HepG2 (cell line): ENCODE data around the gene OLFM1. TPM values are rescaled to one million over a fixed set of nuclear protein-coding genes. Genes with fewer than 3 reads are reported as not detected.

Experiments used
- ATAC-seq: fragments of 200-7000 bp; cut with Tn5 transposase; 3 replicates; pipeline ENCODE4 v1.9.1; 2020; ENCODE audit warnings: mild to moderate bottlenecking, moderate library complexity
- BruUV-seq: library from RNA; stranded (reverse); fragments of 400-500 nt; replicated peaks from 2 replicates; lab custom pipeline; 2021; lab: Mats Ljungman, UMichigan
- CTCF ChIA-PET: fragments of 300-600 bp; formaldehyde crosslinking; extraction: SDS; loops from one replicate; lab custom pipeline; 2021; ENCODE audit warnings: low total read pairs, inconsistent platforms, low intra/inter-chr PET ratio; lab: Yijun Ruan, JAX
- POLR2A ChIA-PET: fragments of 350-600 bp; sonication (Branson Sonifier 250); formaldehyde crosslinking; loops from one replicate; lab custom pipeline; 2020; ENCODE audit warnings: antibody characterized with exemption, inconsistent platforms; lab: Yijun Ruan, JAX
- DNase-seq: peaks from one replicate; pipeline ENCODE4 v3.0.0-alpha.2; 2015; ENCODE audit warnings: low spot score
- FAIRE-seq: peaks from 3 replicates; lab custom pipeline; 2011; peaks lifted over from hg19 to GRCh38; lab: Jason Lieb, UNC
- H2AFZ ChIP-seq: one replicate; pipeline ENCODE4 v1.6.1; 2011; ENCODE audit warnings: low read length, inconsistent platforms
- H3K27ac ChIP-seq: fragments of 300-600 bp; 3 replicates; pipeline ENCODE4 v1.8.0; 2011; ENCODE audit warnings: mixed run types, mild to moderate bottlenecking, mixed read lengths, low read length, inconsistent platforms; ENCODE audit not compliant: insufficient read depth; ENCODE audit errors: extremely low read length
- H3K27me3 ChIP-seq, 2 experiments: fragments of 200-600 bp in 1 of 2; 2 replicates in 1 of 2; 3 replicates in 1 of 2; pipeline versions ENCODE4 v1.6.0 to v1.8.0; 2011; ENCODE audit warnings: low read length in 2 of 2, mild to moderate bottlenecking in 2 of 2, moderate library complexity in 2 of 2, inconsistent platforms in 1 of 2; ENCODE audit not compliant: insufficient read depth in 2 of 2, control insufficient read depth in 1 of 2
- H3K36me3 ChIP-seq, 2 experiments: fragments of 200-600 bp in 1 of 2; replicated peaks in 1 of 2; 2 replicates in 1 of 2; 3 replicates in 1 of 2; pipeline versions ENCODE4 v1.5.1 to v1.8.0; 2011; ENCODE audit warnings: low read length in 2 of 2, inconsistent platforms in 1 of 2; ENCODE audit not compliant: insufficient read depth in 2 of 2, control insufficient read depth in 1 of 2
- H3K4me1 ChIP-seq: 2 replicates; pipeline ENCODE4 v1.5.1; 2012; ENCODE audit warnings: low read length, inconsistent platforms; ENCODE audit not compliant: insufficient read depth
- H3K4me2 ChIP-seq: 2 replicates; pipeline ENCODE4 v1.6.0; 2011; ENCODE audit warnings: low read depth, low read length, inconsistent platforms
- H3K4me3 ChIP-seq, 3 experiments: fragments of 200-600 bp in 1 of 3; sonication (generic), shearing (Covaris generic) in 1 of 3; replicated peaks in 1 of 3; 2 replicates each; pipeline ENCODE4 v1.5.1; 2011 to 2016; ENCODE audit warnings: low read length in 3 of 3, inconsistent platforms in 2 of 3, low read depth in 2 of 3, mild to moderate bottlenecking in 2 of 3, control low read depth in 1 of 3, mixed read lengths in 1 of 3; ENCODE audit not compliant: insufficient read depth in 1 of 3
- H3K79me2 ChIP-seq: one replicate; pipeline ENCODE4 v1.6.1; 2011; ENCODE audit warnings: low read length, inconsistent platforms; ENCODE audit not compliant: insufficient read depth
- H3K9ac ChIP-seq: 2 replicates; pipeline ENCODE4 v1.6.0; 2011; ENCODE audit warnings: mild to moderate bottlenecking, low read depth, low read length, inconsistent platforms; ENCODE audit not compliant: insufficient read depth
- H3K9me3 ChIP-seq: 2 replicates; pipeline ENCODE4 v1.5.1; 2012; ENCODE audit warnings: mild to moderate bottlenecking, low read length
- H4K20me1 ChIP-seq: 2 replicates; pipeline ENCODE4 v1.6.0; 2011; ENCODE audit warnings: inconsistent platforms, mild to moderate bottlenecking, low read length, moderate library complexity; ENCODE audit not compliant: insufficient read depth
- ASH2L ChIP-seq: fragments of 300-600, 200-600 bp; sonication (generic); IDR thresholded peaks from 2 replicates; pipeline ENCODE4 v1.7.0; 2017; ENCODE audit warnings: low read depth, mild to moderate bottlenecking, moderate library complexity, mixed read lengths, low read length; ENCODE audit not compliant: insufficient read length
- DNMT3B ChIP-seq: conservative IDR thresholded peaks from 2 replicates; pipeline ENCODE4 v1.6.1; 2016; ENCODE audit warnings: missing biosample characterization, control low read depth
- HCFC1 ChIP-seq: fragments of 150-350 bp; IDR thresholded peaks from 2 replicates; pipeline ENCODE4 v1.6.1; 2014; ENCODE audit warnings: low read depth, low read length
- KLF15 ChIP-seq: sonication (generic); formaldehyde crosslinking; IDR thresholded peaks from 2 replicates; pipeline ENCODE4 v1.8.1; 2023; ENCODE audit warnings: borderline replicate concordance, mild to moderate bottlenecking, inconsistent platforms, missing genetic modification reagents, mixed read lengths
- MAF1 ChIP-seq: sonication (generic); formaldehyde crosslinking; IDR thresholded peaks from 2 replicates; pipeline ENCODE4 v1.5.0; 2020; ENCODE audit warnings: missing genetic modification reagents, borderline replicate concordance
- NKX3-1 ChIP-seq: sonication (generic); formaldehyde crosslinking; IDR thresholded peaks from 2 replicates; pipeline ENCODE4 v1.5.0; 2020; ENCODE audit warnings: missing genetic modification reagents
- NPAS2 ChIP-seq: sonication (generic); formaldehyde crosslinking; IDR thresholded peaks from 2 replicates; pipeline ENCODE4 v1.8.0; 2022; ENCODE audit warnings: mild to moderate bottlenecking, missing genetic modification reagents, borderline replicate concordance
- PHF8 ChIP-seq: sonication (generic); formaldehyde crosslinking; IDR thresholded peaks from 2 replicates; pipeline ENCODE4 v1.5.0; 2020; ENCODE audit warnings: missing genetic modification reagents
- SIN3B ChIP-seq: fragments of 150-350 bp; IDR thresholded peaks from 2 replicates; pipeline ENCODE4 v1.6.1; 2014; ENCODE audit warnings: low read length
- STAG1 ChIP-seq: sonication (generic); formaldehyde crosslinking; IDR thresholded peaks from 2 replicates; pipeline ENCODE4 v1.4.0; 2020; ENCODE audit warnings: missing genetic modification reagents
- ZKSCAN1 ChIP-seq: fragments of 150-350 bp; IDR thresholded peaks from 2 replicates; pipeline ENCODE4 v1.6.1; 2014; ENCODE audit warnings: low read length
- ZNF446 ChIP-seq: sonication (generic); formaldehyde crosslinking; IDR thresholded peaks from 2 replicates; pipeline ENCODE4 v1.5.0; 2020; ENCODE audit warnings: mild to moderate bottlenecking, missing genetic modification reagents
- ZNF891 ChIP-seq: sonication (generic); formaldehyde crosslinking; IDR thresholded peaks from 2 replicates; pipeline ENCODE4 v1.5.0; 2020; ENCODE audit warnings: mild to moderate bottlenecking, missing genetic modification reagents
- ZSCAN22 ChIP-seq: sonication (generic); formaldehyde crosslinking; IDR thresholded peaks from 2 replicates; pipeline ENCODE4 v1.4.0; 2020; ENCODE audit warnings: mild to moderate bottlenecking, missing genetic modification reagents
- WGBS: methylation state at CpG from one replicate; pipeline ENCODE4 v1.1.6; 2017; ENCODE audit warnings: low lambda C conversion rate; 5-methylcytosine and 5-hydroxymethylcytosine counted together
- in situ Hi-C: cut with HindIII; loops from 2 replicates; pipeline ENCODE4 v1.10.0; 2017; ENCODE audit warnings: low pct_unique_long_range_greater_than_20kb; ENCODE audit not compliant: extremely low pct_ligation_motif_present
- intact Hi-C: fragments of 100-400 bp; cut with micrococcal nuclease; formaldehyde crosslinking; loops from one replicate; pipeline ENCODE4 v1.10.0; 2022; ENCODE audit not compliant: unreplicated experiment
- polyA plus RNA-seq, 8 experiments: library from polyadenylated mRNA; depleted of rRNA in 3 of 8; stranded (reverse) in 7 of 8; unstranded in 1 of 8; fragments of >200 nt; fragmentation: Illumina TruSeq in 4 of 8; extraction: Trizol in 4 of 8; gene quantifications; 2 replicates each; pipeline versions ENCODE4 v1.2.1 to v1.2.3, GENCODE V29; 2011 to 2016; ENCODE audit warnings: low read depth in 4 of 8, missing spikeins in 1 of 8, mixed read lengths in 1 of 8; ENCODE audit not compliant: insufficient read depth in 1 of 8
- total RNA-seq, 5 experiments: library from RNA; depleted of rRNA; stranded (reverse); fragments of >200 nt; fragmentation: Illumina TruSeq; extraction: Trizol; gene quantifications; 2 replicates each; pipeline ENCODE4 v1.2.3, GENCODE V29; 2016; ENCODE audit warnings: low read depth in 1 of 5
- TF ChIP-seq, protein P1 (sequence below): sonication (generic); formaldehyde crosslinking; IDR thresholded peaks from 2 replicates; pipeline ENCODE4 v1.5.1; 2020; ENCODE audit warnings: mild to moderate bottlenecking, missing genetic modification reagents, borderline replicate concordance
- TF ChIP-seq, protein P2 (sequence below): IDR thresholded peaks from 2 replicates; pipeline ENCODE4 v1.6.1; 2018; ENCODE audit warnings: missing genetic modification reagents
- TF ChIP-seq, protein P3 (sequence below): fragments of 450-650 bp; IDR thresholded peaks from 2 replicates; pipeline ENCODE4 v1.6.1; 2017
- TF ChIP-seq, protein P4 (sequence below): sonication (generic); formaldehyde crosslinking; IDR thresholded peaks from 2 replicates; pipeline ENCODE4 v1.5.0; 2020; ENCODE audit warnings: missing genetic modification reagents, mild to moderate bottlenecking, borderline replicate concordance

OLFM1 gene
- total and polyA plus RNA-seq, 2 of the 13 experiments (the other 11 are each of a cell fraction or from before 2014, with no cell fraction given), result not detected

DNA sequence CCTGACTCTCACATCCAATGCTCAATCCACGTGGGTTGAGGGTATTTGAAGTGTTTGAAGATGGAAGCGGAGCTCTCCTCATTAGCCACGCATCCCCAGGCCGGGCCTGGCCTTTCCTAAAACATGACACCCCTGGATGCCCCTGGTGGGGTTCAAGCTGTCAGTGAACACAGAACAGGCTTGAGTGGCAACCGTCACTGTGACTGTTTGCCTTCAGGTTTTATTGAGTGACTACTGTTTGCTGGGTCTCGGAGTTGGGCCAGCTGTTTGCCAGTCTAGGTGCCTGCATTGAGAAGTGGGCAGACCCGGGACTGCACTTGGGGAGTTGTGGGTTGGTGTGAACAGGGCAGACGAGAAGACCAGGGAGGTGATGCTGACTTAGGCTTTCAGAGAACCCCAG, 7.8 kb upstream of the OLFM1 start:
- H3K27ac ChIP-seq, result no peak overlapping the region
- H2AFZ ChIP-seq, result no peak overlapping the region
- no peaks in the 10 kb centered on the region for H3K36me3 ChIP-seq
- no peak for ATAC-seq
- WGBS, result 4% methylated on average over 4 of the region's 8 CpGs
- peaks cover 3 to 81% of the 10 kb centered on the region in 2 experiments for H3K27me3 ChIP-seq
- no peaks in the 10 kb centered on the region for H3K79me2 ChIP-seq
- in situ Hi-C loops, result no loop called here
- H3K9ac ChIP-seq, result no peak overlapping the region
- no TSS peak for BruUV-seq
- ChIA-PET CTCF (no interaction called here), POLR2A (no interaction called here)
- no peak for FAIRE-seq
- no peak overlapping the region for H3K4me3 ChIP-seq
- peaks cover 7% of the 10 kb centered on the region; the same call in 1 of the 2 replicates for H4K20me1 ChIP-seq
- peaks cover 15% of the 10 kb centered on the region for H3K4me1 ChIP-seq
- intact Hi-C loops, result no loop called here
- TF ChIP-seq, protein P1, sequence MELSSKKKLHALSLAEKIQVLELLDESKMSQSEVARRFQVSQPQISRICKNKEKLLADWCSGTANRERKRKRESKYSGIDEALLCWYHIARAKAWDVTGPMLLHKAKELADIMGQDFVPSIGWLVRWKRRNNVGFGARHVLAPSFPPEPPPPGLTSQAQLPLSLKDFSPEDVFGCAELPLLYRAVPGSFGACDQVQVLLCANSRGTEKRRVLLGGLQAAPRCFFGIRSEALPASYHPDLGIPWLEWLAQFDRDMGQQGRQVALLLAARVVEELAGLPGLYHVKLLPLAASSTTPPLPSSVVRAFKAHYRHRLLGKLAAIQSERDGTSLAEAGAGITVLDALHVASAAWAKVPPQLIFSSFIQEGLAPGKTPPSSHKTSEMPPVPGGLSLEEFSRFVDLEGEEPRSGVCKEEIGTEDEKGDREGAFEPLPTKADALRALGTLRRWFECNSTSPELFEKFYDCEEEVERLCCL (CRISPR knock-in tag), result no peak
- TF ChIP-seq DNMT3B (CRISPR knock-in tag) (no peak), ZNF446 (CRISPR knock-in tag) (no peak), ZKSCAN1 (no peak), PHF8 (CRISPR knock-in tag) (no peak), HCFC1 (no peak), NKX3-1 (no peak), ZSCAN22 (CRISPR knock-in tag) (no peak), ZNF891 (CRISPR knock-in tag) (no peak), STAG1 (CRISPR knock-in tag) (no peak), KLF15 (CRISPR knock-in tag) (no peak), SIN3B (no peak), NPAS2 (no peak), ASH2L (no peak), MAF1 (CRISPR knock-in tag) (no peak)
- TF ChIP-seq, protein P2, sequence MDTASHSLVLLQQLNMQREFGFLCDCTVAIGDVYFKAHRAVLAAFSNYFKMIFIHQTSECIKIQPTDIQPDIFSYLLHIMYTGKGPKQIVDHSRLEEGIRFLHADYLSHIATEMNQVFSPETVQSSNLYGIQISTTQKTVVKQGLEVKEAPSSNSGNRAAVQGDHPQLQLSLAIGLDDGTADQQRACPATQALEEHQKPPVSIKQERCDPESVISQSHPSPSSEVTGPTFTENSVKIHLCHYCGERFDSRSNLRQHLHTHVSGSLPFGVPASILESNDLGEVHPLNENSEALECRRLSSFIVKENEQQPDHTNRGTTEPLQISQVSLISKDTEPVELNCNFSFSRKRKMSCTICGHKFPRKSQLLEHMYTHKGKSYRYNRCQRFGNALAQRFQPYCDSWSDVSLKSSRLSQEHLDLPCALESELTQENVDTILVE, result no peak
- TF ChIP-seq, protein P3, sequence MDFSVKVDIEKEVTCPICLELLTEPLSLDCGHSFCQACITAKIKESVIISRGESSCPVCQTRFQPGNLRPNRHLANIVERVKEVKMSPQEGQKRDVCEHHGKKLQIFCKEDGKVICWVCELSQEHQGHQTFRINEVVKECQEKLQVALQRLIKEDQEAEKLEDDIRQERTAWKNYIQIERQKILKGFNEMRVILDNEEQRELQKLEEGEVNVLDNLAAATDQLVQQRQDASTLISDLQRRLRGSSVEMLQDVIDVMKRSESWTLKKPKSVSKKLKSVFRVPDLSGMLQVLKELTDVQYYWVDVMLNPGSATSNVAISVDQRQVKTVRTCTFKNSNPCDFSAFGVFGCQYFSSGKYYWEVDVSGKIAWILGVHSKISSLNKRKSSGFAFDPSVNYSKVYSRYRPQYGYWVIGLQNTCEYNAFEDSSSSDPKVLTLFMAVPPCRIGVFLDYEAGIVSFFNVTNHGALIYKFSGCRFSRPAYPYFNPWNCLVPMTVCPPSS, result no peak
- TF ChIP-seq, protein P4, sequence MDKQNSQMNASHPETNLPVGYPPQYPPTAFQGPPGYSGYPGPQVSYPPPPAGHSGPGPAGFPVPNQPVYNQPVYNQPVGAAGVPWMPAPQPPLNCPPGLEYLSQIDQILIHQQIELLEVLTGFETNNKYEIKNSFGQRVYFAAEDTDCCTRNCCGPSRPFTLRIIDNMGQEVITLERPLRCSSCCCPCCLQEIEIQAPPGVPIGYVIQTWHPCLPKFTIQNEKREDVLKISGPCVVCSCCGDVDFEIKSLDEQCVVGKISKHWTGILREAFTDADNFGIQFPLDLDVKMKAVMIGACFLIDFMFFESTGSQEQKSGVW (CRISPR knock-in tag), result no peak
- H3K9me3 ChIP-seq, result no peaks in the 10 kb centered on the region
- H3K4me2 ChIP-seq, result no peak overlapping the region
- DNase-seq, result no peak
